K562 (cell line): Measurements from ENCODE around the gene CDC45. TPM values are rescaled to one million over a fixed set of nuclear protein-coding genes. Genes with fewer than 3 reads are reported as not detected.

Experiments used
- CEBPG ChIP-seq, 3 experiments: fragments of 200-800 bp in 1 of 3; sonication (Bioruptor generic) in 1 of 3; sonication (generic) in 1 of 3; formaldehyde crosslinking in 1 of 3; IDR thresholded peaks in 2 of 3; conservative IDR thresholded peaks in 1 of 3; 2 replicates each; pipeline versions ENCODE4 v1.6.1 to v1.8.0; 2016 to 2022; ENCODE audit warnings: missing compliant biosample characterization in 2 of 3, missing genetic modification characterization in 2 of 3, mild to moderate bottlenecking in 1 of 3, missing genetic modification reagents in 1 of 3
- DNMT1 ChIP-seq: fragments of 450-650 bp; IDR thresholded peaks from 2 replicates; pipeline ENCODE4 v1.6.1; 2016; ENCODE audit warnings: antibody characterized with exemption, mild to moderate bottlenecking
- FOXJ2 ChIP-seq: fragments of 200-800 bp; sonication (Bioruptor generic); IDR thresholded peaks from 2 replicates; pipeline ENCODE4 v1.6.1; 2016; ENCODE audit warnings: missing genetic modification characterization, missing compliant biosample characterization
- JUN ChIP-seq, 2 experiments: sonication (generic) in 1 of 2; formaldehyde crosslinking in 1 of 2; IDR thresholded peaks; 2 replicates each; pipeline versions ENCODE4 v1.6.1 to v1.8.0; 2012 to 2022; ENCODE audit warnings: borderline replicate concordance in 2 of 2, mild to moderate bottlenecking in 2 of 2, improper control_type of control experiment in 1 of 2, low read depth in 1 of 2, low read length in 1 of 2, missing genetic modification reagents in 1 of 2
- MED1 ChIP-seq: sonication (generic); formaldehyde crosslinking; IDR thresholded peaks from 2 replicates; pipeline ENCODE4 v1.8.1; 2023; ENCODE audit warnings: missing genetic modification reagents, borderline replicate concordance
- MXI1 ChIP-seq: IDR thresholded peaks from 2 replicates; pipeline ENCODE4 v1.6.1; 2011; ENCODE audit warnings: low read depth, mild to moderate bottlenecking, improper control_type of control experiment, low read length
- MYC ChIP-seq, 2 experiments: fragments of 250-450 bp in 1 of 2; sonication (Bioruptor Pico) in 1 of 2; IDR thresholded peaks; 2 replicates each; pipeline versions ENCODE4 v1.5.1 to v1.6.1; 2012 to 2021; ENCODE audit warnings: low read depth in 2 of 2, borderline replicate concordance in 1 of 2, improper control_type of control experiment in 1 of 2, low read length in 1 of 2, mild to moderate bottlenecking in 1 of 2, moderate library complexity in 1 of 2
- NFIC ChIP-seq: fragments of 450-650 bp; IDR thresholded peaks from 2 replicates; pipeline ENCODE4 v1.6.1; 2017; ENCODE audit warnings: mild to moderate bottlenecking, inconsistent platforms
- NFIX ChIP-seq: fragments of 250-450 bp; sonication (Bioruptor Pico); IDR thresholded peaks from 2 replicates; pipeline ENCODE4 v1.4.0; 2020; ENCODE audit warnings: low read depth, mild to moderate bottlenecking, moderate library complexity
- NR2C2 ChIP-seq, 2 experiments: fragments of 200-800 bp in 1 of 2; sonication (Bioruptor generic) in 1 of 2; sonication (generic) in 1 of 2; formaldehyde crosslinking in 1 of 2; IDR thresholded peaks; 2 replicates each; pipeline versions ENCODE4 v1.6.1 to v1.8.0; 2016 to 2022; ENCODE audit warnings: mild to moderate bottlenecking in 1 of 2, missing compliant biosample characterization in 1 of 2, missing genetic modification characterization in 1 of 2, missing genetic modification reagents in 1 of 2
- POLR2AphosphoS2 ChIP-seq: IDR thresholded peaks from 2 replicates; pipeline ENCODE4 v1.6.1; 2012; ENCODE audit warnings: low read length, improper control_type of control experiment
- RB1 ChIP-seq: fragments of 450-650 bp; IDR thresholded peaks from 2 replicates; pipeline ENCODE4 v1.6.1; 2017; ENCODE audit warnings: low read depth, mild to moderate bottlenecking
- RBBP5 ChIP-seq: fragments of 200-600 bp; sonication (generic); IDR thresholded peaks from 2 replicates; pipeline ENCODE4 v1.6.1; 2012; ENCODE audit warnings: borderline replicate concordance, mild to moderate bottlenecking, low read length, control low read depth, inconsistent platforms; ENCODE audit not compliant: insufficient read depth, poor library complexity, severe bottlenecking
- SIX5 ChIP-seq, 2 experiments: IDR thresholded peaks; 2 replicates each; pipeline ENCODE4 v1.6.1; 2011; ENCODE audit warnings: low read length in 2 of 2, borderline replicate concordance in 1 of 2, low read depth in 1 of 2, mild to moderate bottlenecking in 1 of 2, moderate library complexity in 1 of 2; ENCODE audit not compliant: insufficient read depth in 1 of 2
- WHSC1 ChIP-seq: IDR thresholded peaks from one replicate; pipeline ENCODE4 v1.6.1; 2012; ENCODE audit warnings: low read length, control low read depth, inconsistent platforms
- ZNF274 ChIP-seq: IDR thresholded peaks from 2 replicates; pipeline ENCODE4 v1.6.1; 2011; ENCODE audit warnings: low read depth, mild to moderate bottlenecking, low read length, moderate library complexity, borderline replicate concordance
- ZNF583 ChIP-seq: fragments of 250-450 bp; sonication (Bioruptor Pico); IDR thresholded peaks from 2 replicates; pipeline ENCODE4 v1.4.0; 2020
- ZNF79 ChIP-seq: fragments of 250-450 bp; sonication (Bioruptor Pico); IDR thresholded peaks from 2 replicates; pipeline ENCODE4 v1.4.0; 2020; ENCODE audit warnings: low read depth, mild to moderate bottlenecking, moderate library complexity
- polyA plus RNA-seq, 8 experiments: library from polyadenylated mRNA; depleted of rRNA in 4 of 8; stranded (reverse) in 5 of 8; unstranded in 3 of 8; fragments of >200 nt; fragmentation: Nextera tagmentation in 2 of 8; fragmentation: Illumina TruSeq in 1 of 8; extraction: Ambion mirVana in 2 of 8; extraction: Trizol in 1 of 8; gene quantifications; 2 replicates each; pipeline versions ENCODE4 v1.2.1 to v1.2.3, GENCODE V29; 2011 to 2014; ENCODE audit warnings: inconsistent platforms in 1 of 8, missing spikeins in 1 of 8
- total RNA-seq, 7 experiments: library from RNA; depleted of rRNA in 6 of 7; stranded (reverse); fragments of >200 nt in 6 of 7; fragmentation: Illumina TruSeq in 2 of 7; extraction: Trizol in 2 of 7; gene quantifications; 2 replicates each; pipeline versions ENCODE4 v1.2.1 to v1.2.3, GENCODE V29; 2011 to 2021; ENCODE audit warnings: low replicate concordance in 1 of 7
- TF ChIP-seq, protein P1 (sequence below): sonication (generic); formaldehyde crosslinking; IDR thresholded peaks from 2 replicates; pipeline ENCODE4 v1.5.0; 2020; ENCODE audit warnings: missing genetic modification reagents
- TF ChIP-seq, protein P2 (sequence below), 2 experiments: fragments of 450-650 bp; IDR thresholded peaks; 2 replicates each; pipeline ENCODE4 v1.6.1; 2018; ENCODE audit warnings: mild to moderate bottlenecking in 2 of 2, low read depth in 1 of 2; ENCODE audit not compliant: partially characterized antibody in 2 of 2

The CDC45 gene
- total and polyA plus RNA-seq, 9 of the 15 experiments (the other 6 are each of a cell fraction or from before 2014, with no cell fraction given), result 251 to 580 (median 410) TPM

DNA sequence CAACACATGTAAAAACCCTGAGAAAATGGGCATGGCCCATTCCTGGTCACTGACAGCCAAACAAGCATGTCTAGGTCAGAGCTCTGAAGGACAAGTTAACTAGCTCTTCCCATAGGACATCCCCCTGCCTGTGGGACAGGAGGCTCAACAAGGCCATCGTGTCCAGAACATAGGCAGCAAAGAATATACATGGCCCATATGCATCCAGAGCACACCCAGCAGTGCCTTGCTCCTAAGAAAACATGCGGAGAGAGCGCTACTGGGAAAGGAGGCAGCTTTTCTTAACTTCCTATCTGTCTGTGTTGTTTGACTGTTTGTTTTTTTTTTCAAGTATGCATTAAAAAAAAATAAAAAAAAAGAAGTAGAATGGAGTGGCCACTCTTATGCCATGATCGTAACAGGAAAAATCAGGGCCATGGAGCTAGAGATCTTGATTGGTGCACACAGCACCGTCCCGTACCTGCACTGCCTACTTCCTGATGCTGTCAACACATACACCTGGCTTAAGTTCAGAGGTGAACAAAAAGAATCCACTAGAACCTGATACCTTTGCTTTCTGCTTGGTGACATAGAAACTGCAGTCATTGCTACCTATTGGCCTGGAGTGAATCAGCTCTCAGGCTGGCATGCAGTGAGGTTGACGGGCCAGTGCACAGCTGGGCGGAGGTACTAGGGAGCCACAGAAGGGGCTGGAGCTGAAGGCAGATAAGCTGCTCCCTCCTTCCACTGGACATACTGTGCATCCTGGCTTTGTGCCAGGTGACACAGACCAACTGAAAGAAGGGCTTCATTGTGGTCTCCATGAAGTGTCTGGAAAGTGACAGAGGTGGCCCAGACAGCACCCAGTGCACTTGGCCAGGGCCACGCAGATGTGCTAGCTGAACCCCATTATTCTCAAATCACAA lies 12.6 kb upstream of the CDC45 start (continued):
- 0 out of 2 replicates have a peak, but pooled peaks have one; percentile 46 for TF ChIP-seq NR2C2 (CRISPR knock-in tag; IDR thresholded peaks at IDR 0.05)
- no peak for TF ChIP-seq NR2C2 (tag; IDR thresholded peaks at IDR 0.05)
- TF ChIP-seq, protein P1, sequence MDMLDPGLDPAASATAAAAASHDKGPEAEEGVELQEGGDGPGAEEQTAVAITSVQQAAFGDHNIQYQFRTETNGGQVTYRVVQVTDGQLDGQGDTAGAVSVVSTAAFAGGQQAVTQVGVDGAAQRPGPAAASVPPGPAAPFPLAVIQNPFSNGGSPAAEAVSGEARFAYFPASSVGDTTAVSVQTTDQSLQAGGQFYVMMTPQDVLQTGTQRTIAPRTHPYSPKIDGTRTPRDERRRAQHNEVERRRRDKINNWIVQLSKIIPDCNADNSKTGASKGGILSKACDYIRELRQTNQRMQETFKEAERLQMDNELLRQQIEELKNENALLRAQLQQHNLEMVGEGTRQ (CRISPR knock-in tag), result 0 out of 2 replicates have a peak, but pooled peaks have one; percentile 18
- TF ChIP-seq MED1 (CRISPR knock-in tag), result no peak
- TF ChIP-seq ZNF583, result no peak
- TF ChIP-seq ZNF274, result no peak
- TF ChIP-seq, protein P2, sequence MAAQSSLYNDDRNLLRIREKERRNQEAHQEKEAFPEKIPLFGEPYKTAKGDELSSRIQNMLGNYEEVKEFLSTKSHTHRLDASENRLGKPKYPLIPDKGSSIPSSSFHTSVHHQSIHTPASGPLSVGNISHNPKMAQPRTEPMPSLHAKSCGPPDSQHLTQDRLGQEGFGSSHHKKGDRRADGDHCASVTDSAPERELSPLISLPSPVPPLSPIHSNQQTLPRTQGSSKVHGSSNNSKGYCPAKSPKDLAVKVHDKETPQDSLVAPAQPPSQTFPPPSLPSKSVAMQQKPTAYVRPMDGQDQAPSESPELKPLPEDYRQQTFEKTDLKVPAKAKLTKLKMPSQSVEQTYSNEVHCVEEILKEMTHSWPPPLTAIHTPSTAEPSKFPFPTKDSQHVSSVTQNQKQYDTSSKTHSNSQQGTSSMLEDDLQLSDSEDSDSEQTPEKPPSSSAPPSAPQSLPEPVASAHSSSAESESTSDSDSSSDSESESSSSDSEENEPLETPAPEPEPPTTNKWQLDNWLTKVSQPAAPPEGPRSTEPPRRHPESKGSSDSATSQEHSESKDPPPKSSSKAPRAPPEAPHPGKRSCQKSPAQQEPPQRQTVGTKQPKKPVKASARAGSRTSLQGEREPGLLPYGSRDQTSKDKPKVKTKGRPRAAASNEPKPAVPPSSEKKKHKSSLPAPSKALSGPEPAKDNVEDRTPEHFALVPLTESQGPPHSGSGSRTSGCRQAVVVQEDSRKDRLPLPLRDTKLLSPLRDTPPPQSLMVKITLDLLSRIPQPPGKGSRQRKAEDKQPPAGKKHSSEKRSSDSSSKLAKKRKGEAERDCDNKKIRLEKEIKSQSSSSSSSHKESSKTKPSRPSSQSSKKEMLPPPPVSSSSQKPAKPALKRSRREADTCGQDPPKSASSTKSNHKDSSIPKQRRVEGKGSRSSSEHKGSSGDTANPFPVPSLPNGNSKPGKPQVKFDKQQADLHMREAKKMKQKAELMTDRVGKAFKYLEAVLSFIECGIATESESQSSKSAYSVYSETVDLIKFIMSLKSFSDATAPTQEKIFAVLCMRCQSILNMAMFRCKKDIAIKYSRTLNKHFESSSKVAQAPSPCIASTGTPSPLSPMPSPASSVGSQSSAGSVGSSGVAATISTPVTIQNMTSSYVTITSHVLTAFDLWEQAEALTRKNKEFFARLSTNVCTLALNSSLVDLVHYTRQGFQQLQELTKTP (IDR thresholded peaks at IDR 0.05; ENCODE audit: low read depth in 1 of 2, partially characterized antibody in 2 of 2), result no peak
- no peak for TF ChIP-seq RBBP5
- peak; percentile 55 for TF ChIP-seq CEBPG (CRISPR knock-in tag; IDR thresholded peaks at IDR 0.05)
- no peak for TF ChIP-seq CEBPG (tag; conservative IDR thresholded peaks at IDR 0.05 in 1 of 2, IDR thresholded peaks at IDR 0.05 in 1 of 2)
- peak; percentile 77 for TF ChIP-seq NFIX (CRISPR knock-in tag)
- TF ChIP-seq MXI1, result no peak
- TF ChIP-seq NFIC, result peak; percentile 98
- no peak for TF ChIP-seq MYC (IDR thresholded peaks at IDR 0.05; ENCODE audit: low read depth, low read length)
- TF ChIP-seq MYC (CRISPR knock-in tag; IDR thresholded peaks at IDR 0.05; ENCODE audit: borderline replicate concordance, low read depth), result 0 out of 2 replicates have a peak, but pooled peaks have one; percentile 16
- TF ChIP-seq SIX5 (IDR thresholded peaks at IDR 0.05; ENCODE audit: borderline replicate concordance in 1 of 2, insufficient read depth in 1 of 2, low read depth in 1 of 2, low read length in 2 of 2), result 0 out of 4 replicates have a peak, but pooled peaks of 1 of the 2 experiments have one; percentile 18
- TF ChIP-seq WHSC1, result peak; percentile 94
- no peak for TF ChIP-seq JUN (IDR thresholded peaks at IDR 0.05; ENCODE audit: borderline replicate concordance, low read depth, low read length)
- TF ChIP-seq JUN (CRISPR knock-in tag; IDR thresholded peaks at IDR 0.05; ENCODE audit: borderline replicate concordance), result peak; percentile 92
- TF ChIP-seq RB1, result 0 out of 2 replicates have a peak, but pooled peaks have one; percentile 44
- TF ChIP-seq DNMT1, result no peak
- 0 out of 2 replicates have a peak, but pooled peaks have one; percentile 33 for TF ChIP-seq FOXJ2 (tag)
- no peak for TF ChIP-seq ZNF79 (CRISPR knock-in tag)
- peak; percentile 40; the same call in 1 of the 2 replicates for TF ChIP-seq POLR2AphosphoS2
